Measurements from ENCODE around the gene GINS3. TPM values are rescaled to one million over a fixed set of nuclear protein-coding genes. Genes with fewer than 3 reads are reported as not detected.

The GINS3 gene
- total RNA-seq, 2 experiments from 2014 or later, result 49.1 to 50.5 TPM

DNA sequence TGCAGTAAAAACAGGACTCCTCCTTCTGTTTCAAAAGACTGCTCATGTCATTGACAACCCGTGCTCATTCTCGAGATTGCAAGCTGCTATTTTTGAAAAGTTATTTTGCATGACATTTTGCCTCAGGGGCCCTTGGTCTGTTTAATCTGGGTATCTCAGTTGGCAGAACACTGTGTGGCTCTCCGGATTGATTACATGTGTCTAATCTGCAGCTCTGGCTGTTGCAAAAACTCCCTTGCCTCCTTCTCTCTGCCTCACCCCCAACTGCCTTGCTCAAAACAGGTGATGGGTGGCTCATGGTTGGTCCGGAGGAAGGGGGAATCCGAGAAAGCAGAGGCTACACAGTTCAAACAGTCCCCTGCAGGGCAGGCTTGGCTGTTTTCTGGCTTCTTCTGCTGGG lies 25.3 kb downstream of the GINS3 start:
- H3K4me3 ChIP-seq (ENCODE audit: low read depth, low read length, poor library complexity, severe bottlenecking), result peak overlapping the region; percentile 51
- BruUV-seq (replicated peaks), result no TSS peak
- H4K20me1 ChIP-seq (ENCODE audit: insufficient read depth, low read length), result no peaks in the 10 kb centered on the region
- H3K9me3 ChIP-seq (ENCODE audit: low read length), result no peaks in the 10 kb centered on the region
- peak; percentile 92 for DNase-seq (ENCODE audit: low spot score)
- peak overlapping the region; percentile 72 for H3K4me2 ChIP-seq (ENCODE audit: low read length)
- peaks cover 14% of the 10 kb centered on the region; the same call in 1 of the 2 replicates for H3K79me2 ChIP-seq (ENCODE audit: insufficient read depth, low read depth, low read length)
- CTCF ChIA-PET (ENCODE audit: unreplicated experiment), result interaction anchor here (2.0 kb wide), 1 partner anchor 70 kb away, joined by 4 read pairs; no protein-coding TSS in a partner anchor
- H3K9me2 ChIP-seq (ENCODE audit: insufficient read depth, low read length), result no peaks in the 10 kb centered on the region
- POLR2A ChIA-PET, result interaction anchor here (0.7 to 8.3 kb wide), 4 partner anchors 9 to 63 kb away, joined by 3 to 66 read pairs (median 11); partner anchors contain the start of gene GINS3
- H3K27ac ChIP-seq (ENCODE audit: low read depth, low read length, poor library complexity, severe bottlenecking), result peak overlapping the region; percentile 100
- intact Hi-C loops (cut with micrococcal nuclease; ENCODE audit: unreplicated experiment), result loop anchor here (5.0 kb wide), 3 partner anchors 55 to 315 kb away; partner anchors contain the start of genes CNOT1 and GOT2
- H3K36me3 ChIP-seq (ENCODE audit: insufficient read depth, low read length), result no peaks in the 10 kb centered on the region; the same call in 1 of the 2 replicates
- H3K4me1 ChIP-seq (ENCODE audit: insufficient read depth, low read length, poor library complexity, severe bottlenecking), result peaks cover 90% of the 10 kb centered on the region
- peak overlapping the region; percentile 3; the same call in 1 of the 2 replicates for H2AFZ ChIP-seq (ENCODE audit: low read length)
- TF ChIP-seq EZH2phosphoT487 (IDR thresholded peaks at IDR 0.05; ENCODE audit: borderline replicate concordance, low read depth, low read length), result no peak
- TF ChIP-seq CTCF (conservative IDR thresholded peaks at IDR 0.05; ENCODE audit: low read length), result no peak

DNA sequence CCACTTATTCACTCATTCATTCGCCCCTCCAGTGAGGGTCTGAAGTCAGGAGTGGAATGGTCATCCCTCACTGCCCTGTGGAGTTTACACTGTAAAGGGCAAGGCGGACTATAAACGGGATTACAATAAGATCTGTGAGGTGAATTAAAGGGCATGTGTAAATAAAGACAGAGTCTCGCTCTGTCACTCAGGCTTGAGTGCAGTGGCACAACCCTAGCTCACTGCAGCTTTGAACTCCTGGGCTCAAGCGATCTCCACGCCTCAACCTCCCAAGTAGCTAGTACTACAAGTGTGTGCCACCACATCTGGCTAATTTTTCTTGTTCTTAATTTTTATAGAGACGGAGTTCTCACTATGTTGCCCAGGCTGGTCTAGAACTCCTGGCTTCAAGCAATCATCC lies 25.8 kb downstream of the GINS3 start:
- Histone ChIP-seq H3K4me2 (ENCODE audit: low read length) (peak overlapping the region; percentile 72), H3K79me2 (ENCODE audit: insufficient read depth, low read depth, low read length) (peaks cover 19% of the 10 kb centered on the region; the same call in 1 of the 2 replicates), H3K36me3 (ENCODE audit: insufficient read depth, low read length) (peaks cover 2% of the 10 kb centered on the region), H3K9me2 (ENCODE audit: insufficient read depth, low read length) (no peaks in the 10 kb centered on the region), H2AFZ (ENCODE audit: low read length) (no peak overlapping the region; the same call in 1 of the 2 replicates), H3K9me3 (ENCODE audit: low read length) (no peaks in the 10 kb centered on the region), H3K4me3 (ENCODE audit: low read depth, low read length, poor library complexity, severe bottlenecking) (peak overlapping the region; percentile 51), H4K20me1 (ENCODE audit: insufficient read depth, low read length) (no peaks in the 10 kb centered on the region), H3K4me1 (ENCODE audit: insufficient read depth, low read length, poor library complexity, severe bottlenecking) (peaks cover 90% of the 10 kb centered on the region), H3K27ac (ENCODE audit: low read depth, low read length, poor library complexity, severe bottlenecking) (peak overlapping the region; percentile 100)
- CTCF ChIA-PET (ENCODE audit: unreplicated experiment), result interaction anchor here (2.0 kb wide), 1 partner anchor 70 kb away, joined by 4 read pairs; no protein-coding TSS in a partner anchor
- TF ChIP-seq CTCF (conservative IDR thresholded peaks at IDR 0.05; ENCODE audit: low read length) (no peak), EZH2phosphoT487 (IDR thresholded peaks at IDR 0.05; ENCODE audit: borderline replicate concordance, low read depth, low read length) (no peak)
- DNase-seq (ENCODE audit: low spot score), result peak; percentile 55
- BruUV-seq (replicated peaks), result no TSS peak
- intact Hi-C loops (cut with micrococcal nuclease; ENCODE audit: unreplicated experiment), result loop anchor here (2.0 to 5.0 kb wide), 4 partner anchors 54 to 314 kb away; partner anchors contain the start of genes CNOT1 and GOT2
- POLR2A ChIA-PET, result interaction anchor here (0.8 to 8.3 kb wide), 5 partner anchors 8 to 76 kb away, joined by 3 to 66 read pairs (median 5); partner anchors contain the start of gene GINS3

DNA sequence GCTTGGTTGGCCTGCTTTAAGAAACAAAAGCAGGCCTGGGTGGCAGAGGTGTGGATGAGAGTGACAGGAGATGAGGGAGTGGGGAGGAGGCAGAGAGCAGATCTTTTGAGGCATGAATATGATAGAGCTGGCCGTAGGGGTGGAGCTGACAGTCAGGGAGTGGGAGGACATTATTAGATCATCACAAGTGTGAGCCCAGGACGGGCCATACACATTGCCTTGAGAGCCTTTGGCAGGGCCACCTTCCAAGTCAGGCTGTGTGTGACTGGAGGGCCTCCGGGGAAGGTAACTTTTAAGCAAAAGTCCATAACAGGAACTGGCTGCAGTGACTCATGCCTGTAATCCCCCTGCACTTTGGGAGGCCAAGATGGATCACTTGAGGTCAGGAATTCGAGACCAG lies 26.3 kb downstream of the GINS3 start:
- H3K36me3 ChIP-seq (ENCODE audit: insufficient read depth, low read length), result peaks cover 8% of the 10 kb centered on the region
- H3K4me3 ChIP-seq (ENCODE audit: low read depth, low read length, poor library complexity, severe bottlenecking), result peak overlapping the region; percentile 51
- peak overlapping the region; percentile 72 for H3K4me2 ChIP-seq (ENCODE audit: low read length)
- intact Hi-C loops (cut with micrococcal nuclease; ENCODE audit: unreplicated experiment), result loop anchor here (2.0 to 5.0 kb wide), 4 partner anchors 54 to 314 kb away; partner anchors contain the start of genes CNOT1 and GOT2
- no peaks in the 10 kb centered on the region for H3K9me3 ChIP-seq (ENCODE audit: low read length)
- no peak overlapping the region for H2AFZ ChIP-seq (ENCODE audit: low read length)
- H4K20me1 ChIP-seq (ENCODE audit: insufficient read depth, low read length), result no peaks in the 10 kb centered on the region
- no peaks in the 10 kb centered on the region for H3K9me2 ChIP-seq (ENCODE audit: insufficient read depth, low read length)
- H3K27ac ChIP-seq (ENCODE audit: low read depth, low read length, poor library complexity, severe bottlenecking), result peak overlapping the region; percentile 100
- H3K79me2 ChIP-seq (ENCODE audit: insufficient read depth, low read depth, low read length), result peaks cover 25% of the 10 kb centered on the region; the same call in 1 of the 2 replicates
- DNase-seq (ENCODE audit: low spot score), result peak; percentile 50
- ChIA-PET CTCF (ENCODE audit: unreplicated experiment) (interaction anchor here (2.0 kb wide), 1 partner anchor 69 kb away, joined by 4 read pairs; no protein-coding TSS in a partner anchor), POLR2A (interaction anchor here (0.5 to 8.3 kb wide), 7 partner anchors 8 to 110 kb away, joined by 3 to 66 read pairs (median 5); partner anchors contain the start of gene GINS3)
- BruUV-seq (replicated peaks), result TSS peak; percentile 73
- peaks cover 90% of the 10 kb centered on the region for H3K4me1 ChIP-seq (ENCODE audit: insufficient read depth, low read length, poor library complexity, severe bottlenecking)
- no peak for TF ChIP-seq CTCF (conservative IDR thresholded peaks at IDR 0.05; ENCODE audit: low read length)
- no peak for TF ChIP-seq EZH2phosphoT487 (IDR thresholded peaks at IDR 0.05; ENCODE audit: borderline replicate concordance, low read depth, low read length)
